Spleen (tissue), 7 donors: Measurements from ENCODE around the gene PIK3R4.

Experiments used
- POLR2AphosphoS5 ChIP-seq, 3 donors: sonication (generic); formaldehyde crosslinking; IDR thresholded peaks; one replicate each; pipeline ENCODE4 v1.5.1; 2017; ENCODE audit warnings: antibody characterized with exemption in 3 of 3
- TF ChIP-seq, protein P1 (sequence below), 11 experiments: fragments of 200-600 bp in 7 of 11; fragments of 450-650 bp in 4 of 11; sonication (generic) in 4 of 11; IDR thresholded peaks in 8 of 11; conservative IDR thresholded peaks in 3 of 11; 1 replicate in 7 of 11; 2 replicates in 4 of 11; pipeline versions ENCODE4 v1.4.0 to v1.8.0; 2016 to 2021; ENCODE audit warnings: antibody characterized with exemption in 11 of 11, inconsistent platforms in 4 of 11, mild to moderate bottlenecking in 1 of 11
- donor health status: DM: no; HTN: no; CAD: no; lungs with moderate emphysema.
- donor health status: DM: no; HTN: no; CAD: no.
- donor health status: DM: no; HTN: no; CAD: no.

DNA sequence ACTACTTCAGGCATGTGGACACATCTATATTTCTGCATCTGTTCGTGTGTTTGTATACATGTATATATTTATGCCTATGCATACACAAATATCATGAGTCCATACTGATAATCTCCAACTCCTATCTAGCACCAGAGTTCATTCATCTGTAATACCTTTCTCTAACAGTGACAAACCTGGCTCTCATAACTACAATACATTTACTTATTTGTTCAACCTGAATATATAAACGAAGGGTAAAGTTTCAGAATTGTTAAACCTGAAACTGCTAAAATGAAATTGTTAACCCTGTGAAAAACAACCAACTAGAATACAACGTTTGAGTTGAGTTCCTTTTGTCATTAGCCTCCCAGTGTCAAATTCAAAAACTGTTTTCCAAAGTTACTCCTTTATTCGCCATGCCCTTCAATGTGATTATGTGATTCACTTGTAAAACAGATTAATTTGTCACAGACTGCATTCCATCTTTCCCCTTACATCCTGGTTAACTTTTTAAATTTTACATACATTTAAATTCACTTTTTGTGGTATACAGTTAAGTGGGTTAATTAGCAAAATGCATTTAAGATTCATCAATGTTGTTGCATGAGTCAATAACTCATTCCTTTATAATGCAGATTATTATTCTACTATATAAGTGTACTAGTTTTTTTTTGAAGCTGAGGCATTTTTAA lies 58.5 kb downstream of the PIK3R4 start:
- TF ChIP-seq, protein P1, sequence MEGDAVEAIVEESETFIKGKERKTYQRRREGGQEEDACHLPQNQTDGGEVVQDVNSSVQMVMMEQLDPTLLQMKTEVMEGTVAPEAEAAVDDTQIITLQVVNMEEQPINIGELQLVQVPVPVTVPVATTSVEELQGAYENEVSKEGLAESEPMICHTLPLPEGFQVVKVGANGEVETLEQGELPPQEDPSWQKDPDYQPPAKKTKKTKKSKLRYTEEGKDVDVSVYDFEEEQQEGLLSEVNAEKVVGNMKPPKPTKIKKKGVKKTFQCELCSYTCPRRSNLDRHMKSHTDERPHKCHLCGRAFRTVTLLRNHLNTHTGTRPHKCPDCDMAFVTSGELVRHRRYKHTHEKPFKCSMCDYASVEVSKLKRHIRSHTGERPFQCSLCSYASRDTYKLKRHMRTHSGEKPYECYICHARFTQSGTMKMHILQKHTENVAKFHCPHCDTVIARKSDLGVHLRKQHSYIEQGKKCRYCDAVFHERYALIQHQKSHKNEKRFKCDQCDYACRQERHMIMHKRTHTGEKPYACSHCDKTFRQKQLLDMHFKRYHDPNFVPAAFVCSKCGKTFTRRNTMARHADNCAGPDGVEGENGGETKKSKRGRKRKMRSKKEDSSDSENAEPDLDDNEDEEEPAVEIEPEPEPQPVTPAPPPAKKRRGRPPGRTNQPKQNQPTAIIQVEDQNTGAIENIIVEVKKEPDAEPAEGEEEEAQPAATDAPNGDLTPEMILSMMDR (IDR thresholded peaks at IDR 0.05 in 8 of 11, conservative IDR thresholded peaks at IDR 0.05 in 3 of 11): no peak
- no peak for TF ChIP-seq POLR2AphosphoS5 (IDR thresholded peaks at IDR 0.05)
